Measurements from ENCODE around the gene SATL1.
"Not testable (repeated sequence)": the region's sequence is repeated elsewhere in the genome, so short reads cannot be mapped to it uniquely, and the experiment has no call there.

SATL1 gene

GRCh38 chrX:85107407-85107806 is 136.2 kb downstream of the SATL1 start:
- DNase-seq, result no peak

- DNase-seq, result no peak
Observed at GRCh38 chrX:85089321-85089840, 154.2 kb downstream of the SATL1 start.

GRCh38 chrX:85084770-85085393 is 158.7 kb downstream of the SATL1 start:
- DNase-seq, result no peak

- DNase-seq, result not testable (repeated sequence)
Observed at GRCh38 chrX:85077247-85077646, 166.3 kb downstream of the SATL1 start.

GRCh38 chrX:85065512-85066198 is 177.9 kb downstream of the SATL1 start:
- no peak for DNase-seq

- DNase-seq, result no peak
Observed at GRCh38 chrX:85052636-85053343, 190.8 kb downstream of the SATL1 start.

GRCh38 chrX:85052205-85052604 is 191.4 kb downstream of the SATL1 start:
- DNase-seq, result no peak

- no peak for DNase-seq
Observed at GRCh38 chrX:85051627-85052026, 192.0 kb downstream of the SATL1 start.
